ENCODE measurements around the gene ODF2L.

- no peak for TF ChIP-seq EZH2 (IDR thresholded peaks at IDR 0.05; ENCODE audit: low read length, missing control alignments)
- TF ChIP-seq, protein P1, sequence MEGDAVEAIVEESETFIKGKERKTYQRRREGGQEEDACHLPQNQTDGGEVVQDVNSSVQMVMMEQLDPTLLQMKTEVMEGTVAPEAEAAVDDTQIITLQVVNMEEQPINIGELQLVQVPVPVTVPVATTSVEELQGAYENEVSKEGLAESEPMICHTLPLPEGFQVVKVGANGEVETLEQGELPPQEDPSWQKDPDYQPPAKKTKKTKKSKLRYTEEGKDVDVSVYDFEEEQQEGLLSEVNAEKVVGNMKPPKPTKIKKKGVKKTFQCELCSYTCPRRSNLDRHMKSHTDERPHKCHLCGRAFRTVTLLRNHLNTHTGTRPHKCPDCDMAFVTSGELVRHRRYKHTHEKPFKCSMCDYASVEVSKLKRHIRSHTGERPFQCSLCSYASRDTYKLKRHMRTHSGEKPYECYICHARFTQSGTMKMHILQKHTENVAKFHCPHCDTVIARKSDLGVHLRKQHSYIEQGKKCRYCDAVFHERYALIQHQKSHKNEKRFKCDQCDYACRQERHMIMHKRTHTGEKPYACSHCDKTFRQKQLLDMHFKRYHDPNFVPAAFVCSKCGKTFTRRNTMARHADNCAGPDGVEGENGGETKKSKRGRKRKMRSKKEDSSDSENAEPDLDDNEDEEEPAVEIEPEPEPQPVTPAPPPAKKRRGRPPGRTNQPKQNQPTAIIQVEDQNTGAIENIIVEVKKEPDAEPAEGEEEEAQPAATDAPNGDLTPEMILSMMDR (conservative IDR thresholded peaks at IDR 0.05 in 1 of 2, IDR thresholded peaks at IDR 0.05 in 1 of 2; ENCODE audit: low read depth in 1 of 2, low read length in 2 of 2) = no peak
Measured at GRCh38 chr1:86365896-86366295, 30.2 kb downstream of the ODF2L start.

Data from fibroblast of lung (primary cell).